GM19240 (cell line): ENCODE measurements around the gene COG4.

Experiments
- DNase-seq: peaks from one replicate; pipeline ENCODE4 v3.0.0; 2011; ENCODE audit warnings: low spot score; ENCODE audit not compliant: insufficient read length

The COG4 gene

GRCh38 chr16:70480127-70481105 lies 42.9 kb downstream of the COG4 start:
- no peak for DNase-seq

DNA sequence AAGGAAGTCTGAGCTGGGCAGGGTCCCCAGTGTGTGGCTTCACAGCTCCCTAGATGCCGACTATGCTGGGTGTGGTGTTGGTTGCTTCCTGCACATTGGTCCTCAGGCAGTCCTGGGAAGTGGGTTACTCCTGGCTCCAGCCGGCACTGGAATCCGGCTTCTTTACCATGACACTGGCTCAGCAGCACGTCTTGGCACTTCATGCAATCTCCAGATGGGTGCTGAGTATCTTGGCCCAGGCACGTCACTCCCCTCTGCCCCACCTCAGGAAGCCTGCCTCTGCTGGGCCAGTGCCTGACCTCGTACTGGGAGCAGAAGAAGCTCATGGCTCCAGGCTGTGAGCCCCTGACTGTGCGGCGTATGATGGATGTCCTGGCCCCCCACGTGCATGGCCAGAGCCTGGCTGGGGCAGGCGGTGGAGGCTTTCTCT lies 44.4 kb downstream of the COG4 start:
- no peak for DNase-seq

DNA sequence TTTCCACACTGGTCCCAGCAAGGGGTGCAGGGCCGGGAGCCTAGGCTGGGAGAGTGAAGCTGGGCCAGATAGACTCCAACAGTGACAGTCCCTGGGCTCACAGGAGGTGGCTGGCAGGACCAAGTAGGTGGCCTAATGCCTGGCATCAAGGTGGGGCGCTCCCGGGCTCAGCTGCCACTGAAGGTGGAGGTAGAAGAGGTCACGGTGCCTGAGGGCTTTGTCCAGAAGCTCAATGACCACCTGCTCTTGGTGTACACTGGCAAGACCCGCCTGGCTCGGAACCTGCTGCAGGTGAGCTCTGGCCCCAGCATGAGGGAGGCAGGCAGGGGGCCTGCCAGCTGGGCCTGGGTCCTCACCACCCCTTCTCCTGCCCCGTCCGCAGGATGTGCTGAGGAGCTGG lies 45.2 kb downstream of the COG4 start:
- DNase-seq: no peak

GRCh38 chr16:70476272-70477020 lies 46.9 kb downstream of the COG4 start:
- DNase-seq: peak; percentile 98

DNA sequence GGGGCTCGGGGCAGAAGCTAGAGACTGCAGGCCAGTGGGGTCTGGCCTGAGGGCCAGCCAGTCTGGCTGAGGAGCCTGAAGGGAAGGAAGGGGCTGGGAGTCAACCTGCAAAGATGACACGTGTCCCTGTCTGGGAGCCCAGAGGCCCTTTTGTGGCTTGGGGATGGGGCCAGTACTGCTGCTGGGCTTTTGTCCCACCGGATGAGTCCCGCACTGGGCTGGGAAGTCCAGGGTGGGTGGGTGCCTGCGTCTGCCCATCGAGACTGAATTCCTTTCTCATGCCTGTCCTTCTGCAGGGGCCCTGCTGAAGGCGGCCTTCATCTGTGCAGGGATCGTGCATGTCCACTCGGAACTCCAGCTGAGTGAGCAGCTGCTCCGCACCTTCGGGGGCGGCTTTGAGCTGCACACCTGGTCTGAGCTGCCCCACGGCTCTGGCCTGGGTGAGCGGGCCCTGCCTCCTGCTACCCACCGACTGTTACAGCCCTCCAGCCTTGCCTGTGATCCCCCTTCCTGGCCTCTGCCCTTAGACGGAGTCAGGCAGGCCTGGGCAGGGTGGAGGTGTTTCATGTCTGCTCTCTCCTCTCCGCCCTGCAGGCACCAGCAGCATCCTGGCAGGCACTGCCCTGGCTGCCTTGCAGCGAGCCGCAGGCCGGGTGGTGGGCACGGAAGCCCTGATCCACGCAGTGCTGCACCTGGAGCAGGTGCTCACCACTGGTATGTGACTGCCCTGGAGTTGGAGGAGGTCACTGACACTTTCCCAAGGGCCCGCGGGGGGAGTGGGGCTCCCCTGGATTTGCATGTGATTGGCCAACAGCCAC lies 48.1 kb downstream of the COG4 start:
- DNase-seq: no peak

GRCh38 chr16:70474320-70475053 lies 48.9 kb downstream of the COG4 start:
- no peak for DNase-seq

DNA sequence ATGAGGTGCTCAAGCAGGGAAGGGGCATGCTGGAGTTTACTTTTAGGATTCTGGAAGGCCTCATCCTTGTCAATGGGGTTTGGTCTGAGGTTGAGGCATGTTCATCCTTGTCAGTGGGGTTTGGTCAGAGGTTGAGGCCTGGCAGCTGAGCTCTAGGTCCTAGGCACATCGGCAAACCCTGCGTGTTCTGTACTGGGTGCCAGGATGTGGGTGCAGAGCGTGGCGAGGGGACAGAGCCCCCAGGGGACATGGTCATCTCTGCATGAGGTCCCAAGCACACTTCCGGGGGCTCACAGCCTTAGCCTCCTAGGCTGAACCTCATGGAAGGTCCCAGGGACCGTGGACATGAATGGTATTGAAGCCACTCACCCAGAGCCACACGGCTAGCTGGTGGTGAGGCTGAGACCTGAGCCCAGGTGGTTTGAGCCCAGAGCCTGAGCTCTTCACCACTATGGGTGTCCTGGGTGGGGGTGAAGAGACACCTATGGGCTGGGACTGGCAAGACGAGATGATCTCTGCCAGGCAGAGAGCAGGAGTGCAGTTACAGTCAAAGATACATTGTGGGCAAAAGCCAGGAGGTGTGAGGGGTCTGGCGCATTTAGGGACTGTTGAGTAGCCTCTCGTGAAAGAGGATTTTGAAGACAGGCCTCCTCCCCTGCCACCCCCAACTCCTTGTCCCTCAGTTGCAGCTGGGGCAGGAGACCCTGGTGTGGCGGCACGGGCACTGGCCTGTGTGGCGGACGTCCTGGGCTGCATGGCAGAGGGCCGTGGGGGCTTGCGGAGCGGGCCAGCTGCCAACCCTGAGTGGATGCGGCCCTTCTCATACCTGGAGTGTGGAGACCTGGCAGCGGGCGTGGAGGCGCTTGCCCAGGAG lies 49.7 kb downstream of the COG4 start:
- DNase-seq: no peak

DNA sequence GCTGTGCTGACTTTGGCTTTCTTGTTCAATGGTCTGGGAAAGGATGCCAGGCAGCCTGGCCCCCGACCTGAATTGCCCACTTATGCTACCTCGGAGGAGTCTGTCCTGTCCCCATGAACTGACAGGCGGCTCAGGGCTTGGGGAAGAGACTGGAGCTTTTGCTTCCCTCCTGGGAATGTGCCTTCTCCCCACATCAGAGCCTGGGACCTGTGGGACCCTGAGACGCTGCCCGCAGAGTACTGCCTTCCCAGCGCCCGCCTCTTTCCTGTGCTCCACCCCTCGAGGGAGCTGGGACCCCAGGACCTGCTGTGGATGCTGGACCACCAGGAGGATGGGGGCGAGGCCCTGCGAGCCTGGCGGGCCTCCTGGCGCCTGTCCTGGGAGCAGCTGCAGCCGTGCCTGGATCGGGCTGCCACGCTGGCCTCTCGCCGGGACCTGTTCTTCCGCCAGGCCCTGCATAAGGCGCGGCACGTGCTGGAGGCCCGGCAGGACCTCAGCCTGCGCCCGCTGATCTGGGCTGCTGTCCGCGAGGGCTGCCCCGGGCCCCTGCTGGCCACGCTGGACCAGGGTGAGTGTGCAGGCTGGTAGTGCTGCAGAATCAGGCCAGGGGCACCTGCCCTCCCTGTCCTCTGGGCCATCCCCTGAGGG lies 50.4 kb downstream of the COG4 start:
- no peak for DNase-seq

- no peak for DNase-seq
Measured at GRCh38 chr16:70470927-70471341, 52.4 kb downstream of the COG4 start.

- no peak for DNase-seq
Measured at GRCh38 chr16:70470141-70470926, 53.0 kb downstream of the COG4 start.

- DNase-seq: no peak
Measured at GRCh38 chr16:70468776-70469525, 54.4 kb downstream of the COG4 start.

DNA sequence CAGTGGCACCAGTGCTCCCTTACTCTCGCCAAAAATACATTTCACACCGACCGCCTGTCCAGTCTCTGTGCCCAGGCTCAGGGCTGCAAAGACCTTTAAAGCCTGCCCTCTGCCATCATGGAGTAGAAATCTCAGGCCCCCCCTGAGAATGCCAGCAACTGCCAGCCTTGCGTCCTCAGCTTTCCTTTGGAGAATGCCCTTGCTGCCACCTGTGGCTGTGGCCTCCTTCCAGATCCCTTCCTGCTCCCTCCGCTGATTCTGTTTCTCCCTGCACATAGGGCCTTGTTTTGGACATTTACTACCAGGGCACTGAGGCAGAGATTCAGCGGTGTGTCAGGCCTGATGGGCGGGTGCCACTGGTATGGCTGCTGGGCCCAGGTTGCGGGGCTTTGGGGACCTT lies 55.7 kb downstream of the COG4 start:
- DNase-seq: no peak

DNA sequence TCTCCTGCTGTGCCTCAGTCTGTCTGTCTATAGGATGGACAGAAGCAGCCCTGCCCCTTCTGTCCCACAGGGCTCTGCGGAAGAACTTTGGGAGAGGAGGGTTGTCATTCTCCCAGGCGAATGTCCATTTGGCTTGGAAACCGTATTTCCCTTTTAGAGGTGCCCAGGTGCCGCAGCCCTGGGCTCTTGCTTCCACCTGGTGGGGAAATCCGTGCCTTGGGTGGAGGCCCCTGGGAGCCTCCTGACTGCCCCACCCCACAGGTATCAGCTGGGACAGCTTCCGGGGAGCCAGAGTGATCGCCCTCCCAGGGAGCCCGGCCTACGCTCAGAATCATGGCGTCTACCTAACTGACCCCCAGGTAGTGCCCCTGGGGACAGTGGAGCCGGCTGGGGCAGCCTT lies 56.2 kb downstream of the COG4 start:
- no peak for DNase-seq

GRCh38 chr16:70466805-70467076 lies 56.6 kb downstream of the COG4 start:
- no peak for DNase-seq

DNA sequence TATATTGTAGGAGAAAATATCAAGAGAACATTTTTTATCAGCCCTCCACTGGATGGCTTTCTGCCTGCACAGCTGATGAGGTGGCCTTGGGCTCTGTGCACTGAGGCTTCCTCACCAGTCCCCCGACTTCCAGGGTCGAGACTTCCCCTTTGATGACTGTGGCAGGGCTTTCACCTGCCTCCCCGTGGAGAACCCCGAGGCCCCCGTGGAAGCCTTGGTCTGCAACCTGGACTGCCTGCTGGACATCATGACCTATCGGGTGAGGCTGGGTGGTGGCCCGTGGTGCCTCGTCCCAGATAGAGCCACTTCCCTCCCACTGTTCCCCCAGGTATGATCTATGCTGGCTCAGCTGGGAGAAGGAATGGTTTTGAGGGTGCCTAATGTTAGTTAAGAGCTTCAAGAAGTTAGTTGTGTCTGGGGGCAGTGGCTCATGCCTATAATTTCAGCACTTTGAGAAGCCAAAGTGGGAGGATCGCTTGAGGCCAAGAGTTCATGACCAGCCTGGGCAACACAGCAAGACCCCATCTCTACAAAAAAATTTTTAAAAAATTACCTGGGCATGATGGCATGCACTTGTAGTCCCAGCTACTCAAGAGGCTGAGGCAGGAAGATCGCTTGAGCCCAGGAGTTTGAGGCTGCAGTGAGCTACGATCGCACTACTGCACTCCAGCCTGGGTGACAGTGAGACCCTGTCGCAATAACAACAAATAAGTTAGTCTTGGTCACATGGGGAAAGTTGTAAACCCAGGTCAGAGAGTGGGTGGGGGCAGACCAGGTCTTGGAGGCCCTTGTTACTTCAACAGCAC lies 57.2 kb downstream of the COG4 start:
- no peak for DNase-seq

- no peak for DNase-seq
Measured at GRCh38 chr16:70463235-70463634, 60.1 kb downstream of the COG4 start.

- no peak for DNase-seq
Measured at GRCh38 chr16:70460737-70461261, 62.6 kb downstream of the COG4 start.
